Tracheal epithelial cell (primary cell): ENCODE measurements around the gene HADHB. TPM values are rescaled to one million over a fixed set of nuclear protein-coding genes. Genes with fewer than 3 reads are reported as not detected.

Experiments used
- total RNA-seq: library from RNA; depleted of rRNA; stranded (reverse); fragments of >200 nt; gene quantifications from 2 replicates; pipeline ENCODE4 v1.2.1, GENCODE V29; 2014

HADHB gene
- 82.2 and 125 TPM in 2 replicates for total RNA-seq

DNA sequence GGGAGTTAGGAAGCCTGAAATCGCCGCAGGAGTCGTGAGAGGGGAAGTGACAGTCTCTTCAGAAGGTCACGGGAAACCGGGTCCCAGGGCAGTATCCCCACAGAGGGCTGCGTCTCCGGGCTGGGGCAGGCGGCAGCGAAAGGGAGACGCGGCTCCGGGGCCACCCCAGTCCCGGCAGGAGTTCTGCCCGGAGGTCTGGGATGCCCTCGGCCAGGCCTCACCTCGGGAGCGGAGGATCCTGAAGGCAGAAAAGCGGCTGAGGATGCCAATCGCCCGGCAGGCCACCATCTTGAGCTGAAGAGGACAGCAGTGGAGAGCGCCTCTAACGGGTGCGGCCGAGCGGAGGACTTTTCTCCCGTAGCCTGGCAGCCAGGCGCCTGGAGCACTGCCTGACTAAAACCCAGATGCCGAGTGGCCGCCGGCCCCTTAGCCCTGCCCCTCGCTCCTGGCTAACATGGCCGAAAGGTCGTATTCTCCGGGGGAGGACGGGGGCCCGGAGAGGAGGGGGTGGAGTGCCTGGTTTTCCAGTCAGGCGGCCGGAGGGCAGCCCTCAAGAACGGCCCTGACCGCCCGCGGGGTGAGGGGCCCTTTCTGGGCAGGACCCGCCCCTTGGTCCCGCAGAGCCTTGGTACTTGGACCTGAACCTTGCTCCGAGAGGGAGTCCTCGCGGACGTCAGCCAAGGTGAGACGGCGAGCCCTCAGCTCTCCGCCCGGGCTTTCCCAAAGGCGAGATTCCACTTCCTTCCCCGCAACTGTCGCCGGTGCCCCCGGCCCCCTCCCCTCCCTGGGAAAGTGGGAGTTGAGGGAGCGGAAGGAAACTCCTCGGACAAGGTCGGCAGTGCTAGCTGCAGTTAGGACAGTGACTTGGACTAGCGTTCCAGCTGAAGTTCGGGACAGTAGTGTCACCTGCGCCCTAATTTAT lies at the start of gene HADHB, which contains the start of gene HADHA:
Gene HADHB, plus strand, starts transcription at position 631 of the 922 bp plus-strand sequence. CDS start 9,316 bp downstream, outside the sequence.
Gene HADHA, minus strand, starts transcription at position 324 of the 922 bp plus-strand sequence. Its CDS starts 36 bp downstream, at position 288.

Other genes starting within 250 kb of the HADHB start
- gene RAB10, start 210.9 kb upstream of the HADHB start, total RNA-seq, result 178 and 182 TPM in 2 replicates
- 0.43 and 0.72 TPM in 2 replicates for gene GAREM2, start 71.9 kb upstream of the HADHB start, total RNA-seq
- gene HADHA, start 307 bp upstream of the HADHB start, total RNA-seq, result 136 and 193 TPM in 2 replicates
- 26.0 and 39.6 TPM in 2 replicates for gene SELENOI, start 101.2 kb downstream of the HADHB start, total RNA-seq
- not detected in 2 replicates for gene ADGRF3, start 101.8 kb downstream of the HADHB start, total RNA-seq
- gene DRC1, start 157.0 kb downstream of the HADHB start, total RNA-seq, result 0.21 and 0.24 TPM in 2 replicates
- under 0.01 TPM in 1 of 2 replicates, not detected in the other for gene OTOF, start 233.2 kb downstream of the HADHB start, total RNA-seq